PC-9 (cell line): ENCODE data around the gene IQCM. TPM values are rescaled to one million over a fixed set of nuclear protein-coding genes. Genes with fewer than 3 reads are reported as not detected.

Source experiments
- BruUV-seq: library from RNA; stranded (reverse); fragments of 400-500 nt; replicated peaks from 2 replicates; lab custom pipeline; 2021; lab: Mats Ljungman, UMichigan
- CTCF ChIA-PET: fragments of 300-600 bp; sonication (Branson Sonifier 250); formaldehyde crosslinking; loops from one replicate; lab custom pipeline; 2022; ENCODE audit warnings: antibody characterized with exemption; lab: Charles Lee
- POLR2A ChIA-PET: fragments of 300-600 bp; sonication (Branson Sonifier 250); formaldehyde crosslinking; loops from one replicate; lab custom pipeline; 2022; ENCODE audit warnings: antibody characterized with exemption; ENCODE audit not compliant: unreplicated experiment; lab: Charles Lee
- DNase-seq, 2 experiments: peaks; one replicate each; pipeline versions ENCODE4 v3.0.0 to v3.0.0-alpha.2; 2015 to 2022; ENCODE audit warnings: mixed read lengths in 1 of 2
- H2AFZ ChIP-seq: fragments of 200-600 bp; sonication (generic); 2 replicates; pipeline ENCODE4 v1.8.1; 2017; ENCODE audit warnings: antibody characterized with exemption
- H3F3A ChIP-seq: fragments of 200-600 bp; sonication (generic); 2 replicates; pipeline ENCODE4 v1.8.1; 2017; ENCODE audit warnings: antibody characterized with exemption, mild to moderate bottlenecking, low read depth; ENCODE audit not compliant: insufficient read depth
- H3K27ac ChIP-seq: fragments of 200-600 bp; sonication (generic); 2 replicates; pipeline ENCODE4 v1.6.1; 2016; ENCODE audit warnings: mixed run types
- H3K27me3 ChIP-seq: fragments of 200-600 bp; sonication (generic); 2 replicates; pipeline ENCODE4 v1.6.1; 2016; ENCODE audit warnings: low read depth, mixed run types; ENCODE audit not compliant: insufficient read depth
- H3K36me3 ChIP-seq: fragments of 200-600 bp; sonication (generic); 2 replicates; pipeline ENCODE4 v1.6.1; 2016; ENCODE audit warnings: low read depth, mixed run types
- H3K4me1 ChIP-seq: fragments of 200-600 bp; sonication (generic); replicated peaks from 2 replicates; pipeline ENCODE4 v1.6.1; 2016; ENCODE audit warnings: mixed run types; ENCODE audit not compliant: insufficient read depth
- H3K4me2 ChIP-seq: fragments of 200-600 bp; sonication (generic); 2 replicates; pipeline ENCODE4 v1.6.1; 2017; ENCODE audit warnings: mixed run types
- H3K4me3 ChIP-seq: fragments of 200-600 bp; sonication (generic); 2 replicates; pipeline ENCODE4 v1.6.1; 2016; ENCODE audit warnings: mixed run types
- H3K79me2 ChIP-seq: fragments of 200-600 bp; sonication (generic); 2 replicates; pipeline ENCODE4 v1.6.1; 2017; ENCODE audit warnings: low read depth, mixed run types
- H3K9me2 ChIP-seq: fragments of 200-600 bp; sonication (generic); 2 replicates; pipeline ENCODE4 v1.8.1; 2017; ENCODE audit warnings: mild to moderate bottlenecking; ENCODE audit not compliant: insufficient read depth
- H3K9me3 ChIP-seq: fragments of 200-600 bp; sonication (generic); 2 replicates; pipeline ENCODE4 v1.8.1; 2016; ENCODE audit warnings: low read depth; ENCODE audit not compliant: insufficient read depth
- H4K20me1 ChIP-seq: fragments of 200-600 bp; sonication (generic); 2 replicates; pipeline ENCODE4 v1.8.1; 2017; ENCODE audit not compliant: insufficient read depth
- EZH2 ChIP-seq: fragments of 200-600 bp; sonication (generic); IDR thresholded peaks from 2 replicates; pipeline ENCODE4 v1.8.0; 2017; ENCODE audit warnings: antibody characterized with exemption, low read depth
- intact Hi-C: fragments of 100-400 bp; cut with micrococcal nuclease; formaldehyde crosslinking; loops from one replicate; pipeline ENCODE4 v1.10.0; 2022; ENCODE audit not compliant: unreplicated experiment
- total RNA-seq: library from RNA; stranded (reverse); gene quantifications from 2 replicates; pipeline ENCODE4 v1.2.3, GENCODE V29; 2021
- TF ChIP-seq, protein P1 (sequence below): fragments of 200-600 bp; sonication (generic); conservative IDR thresholded peaks from 2 replicates; pipeline ENCODE4 v1.6.1; 2017; ENCODE audit warnings: mixed run types, antibody characterized with exemption, mild to moderate bottlenecking, moderate library complexity

The IQCM gene
- total RNA-seq, 1 experiment from 2014 or later: not detected

DNA sequence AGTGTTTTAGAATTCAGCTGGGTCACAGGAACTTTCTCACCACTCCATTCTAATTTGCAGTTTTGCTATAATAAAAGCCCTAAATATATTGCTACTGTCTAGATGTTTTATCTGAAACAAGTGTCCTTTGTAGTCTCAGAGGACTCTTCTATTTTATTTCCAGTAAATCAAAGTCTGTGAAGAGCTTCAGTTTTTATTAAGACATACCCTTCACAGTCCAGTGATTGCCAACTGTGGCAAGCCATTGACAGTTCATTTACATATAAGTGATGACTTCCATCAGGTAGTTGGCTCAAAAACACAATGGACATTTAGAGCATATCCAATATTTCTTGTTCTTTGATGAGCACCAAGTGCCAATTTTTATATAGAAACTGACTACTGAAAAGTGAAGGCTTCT, 466.1 kb downstream of the IQCM start:
- Histone ChIP-seq H3K4me1 (no peaks in the 10 kb centered on the region), H3K9me2 (no peaks in the 10 kb centered on the region), H3F3A (no peaks in the 10 kb centered on the region), H3K79me2 (no peaks in the 10 kb centered on the region), H3K4me3 (no peak overlapping the region), H3K27ac (no peak overlapping the region), H4K20me1 (no peaks in the 10 kb centered on the region), H3K27me3 (no peaks in the 10 kb centered on the region), H3K4me2 (no peak overlapping the region), H3K36me3 (no peaks in the 10 kb centered on the region), H3K9me3 (no peaks in the 10 kb centered on the region), H2AFZ (no peak overlapping the region)
- no peak for DNase-seq
- intact Hi-C loops: no loop called here
- no peak for TF ChIP-seq EZH2
- TF ChIP-seq, protein P1, sequence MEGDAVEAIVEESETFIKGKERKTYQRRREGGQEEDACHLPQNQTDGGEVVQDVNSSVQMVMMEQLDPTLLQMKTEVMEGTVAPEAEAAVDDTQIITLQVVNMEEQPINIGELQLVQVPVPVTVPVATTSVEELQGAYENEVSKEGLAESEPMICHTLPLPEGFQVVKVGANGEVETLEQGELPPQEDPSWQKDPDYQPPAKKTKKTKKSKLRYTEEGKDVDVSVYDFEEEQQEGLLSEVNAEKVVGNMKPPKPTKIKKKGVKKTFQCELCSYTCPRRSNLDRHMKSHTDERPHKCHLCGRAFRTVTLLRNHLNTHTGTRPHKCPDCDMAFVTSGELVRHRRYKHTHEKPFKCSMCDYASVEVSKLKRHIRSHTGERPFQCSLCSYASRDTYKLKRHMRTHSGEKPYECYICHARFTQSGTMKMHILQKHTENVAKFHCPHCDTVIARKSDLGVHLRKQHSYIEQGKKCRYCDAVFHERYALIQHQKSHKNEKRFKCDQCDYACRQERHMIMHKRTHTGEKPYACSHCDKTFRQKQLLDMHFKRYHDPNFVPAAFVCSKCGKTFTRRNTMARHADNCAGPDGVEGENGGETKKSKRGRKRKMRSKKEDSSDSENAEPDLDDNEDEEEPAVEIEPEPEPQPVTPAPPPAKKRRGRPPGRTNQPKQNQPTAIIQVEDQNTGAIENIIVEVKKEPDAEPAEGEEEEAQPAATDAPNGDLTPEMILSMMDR: no peak
- ChIA-PET CTCF (no interaction called here), POLR2A (no interaction called here)
- BruUV-seq: no TSS peak

DNA sequence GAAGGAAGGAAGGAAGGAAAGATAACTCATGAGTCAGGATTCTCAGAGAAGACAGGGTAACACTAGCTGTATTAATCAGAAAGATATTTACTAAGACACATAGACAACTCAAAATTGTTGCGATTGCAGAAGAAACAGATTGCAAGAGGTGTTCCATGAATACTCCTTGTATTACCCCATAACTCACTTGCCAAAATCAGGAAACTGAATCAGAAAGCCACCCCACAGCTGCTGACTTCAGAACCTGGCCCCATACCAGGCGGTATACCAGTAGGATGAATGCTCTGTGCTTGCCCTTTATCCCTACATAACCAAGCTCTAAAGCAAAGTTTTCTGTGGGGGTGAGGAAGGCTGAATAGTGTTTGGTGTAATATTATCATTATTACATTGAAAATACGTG, 468.5 kb downstream of the IQCM start:
- H3K9me3 ChIP-seq: no peaks in the 10 kb centered on the region
- H3K79me2 ChIP-seq: no peaks in the 10 kb centered on the region
- H2AFZ ChIP-seq: no peak overlapping the region
- no peaks in the 10 kb centered on the region for H3K36me3 ChIP-seq
- H3K9me2 ChIP-seq: no peaks in the 10 kb centered on the region
- H4K20me1 ChIP-seq: no peaks in the 10 kb centered on the region
- TF ChIP-seq, protein P1: no peak
- TF ChIP-seq EZH2: no peak
- ChIA-PET CTCF (no interaction called here), POLR2A (no interaction called here)
- no peak for DNase-seq
- BruUV-seq: no TSS peak
- H3K4me2 ChIP-seq: no peak overlapping the region
- no peak overlapping the region for H3K27ac ChIP-seq
- no peaks in the 10 kb centered on the region for H3K27me3 ChIP-seq
- H3F3A ChIP-seq: no peaks in the 10 kb centered on the region
- no peak overlapping the region for H3K4me3 ChIP-seq
- no peaks in the 10 kb centered on the region for H3K4me1 ChIP-seq
- intact Hi-C loops: no loop called here

- no peak for TF ChIP-seq EZH2
- TF ChIP-seq, protein P1: no peak
- no peak for DNase-seq
- intact Hi-C loops: no loop called here
- Histone ChIP-seq H3K27ac (no peak overlapping the region), H3K36me3 (no peaks in the 10 kb centered on the region), H3K9me2 (no peaks in the 10 kb centered on the region), H3F3A (no peaks in the 10 kb centered on the region), H4K20me1 (no peaks in the 10 kb centered on the region), H3K4me1 (no peaks in the 10 kb centered on the region), H2AFZ (no peak overlapping the region), H3K79me2 (no peaks in the 10 kb centered on the region), H3K27me3 (no peaks in the 10 kb centered on the region), H3K9me3 (no peaks in the 10 kb centered on the region), H3K4me2 (no peak overlapping the region), H3K4me3 (no peak overlapping the region)
- no TSS peak for BruUV-seq
- CTCF ChIA-PET: no interaction called here
- POLR2A ChIA-PET: no interaction called here
Observed at GRCh38 chr4:149345424-149345823, 470.2 kb downstream of the IQCM start.
